Gastroesophageal sphincter (tissue), 3 donors: ENCODE measurements around the gene RBM25.

Experiments
- POLR2AphosphoS5 ChIP-seq: sonication (generic); formaldehyde crosslinking; IDR thresholded peaks from one replicate; pipeline ENCODE4 v1.6.1; 2017; ENCODE audit warnings: antibody characterized with exemption
- TF ChIP-seq, protein P1 (sequence below), 4 experiments: fragments of 200-600 bp in 2 of 4; fragments of 450-650 bp in 2 of 4; sonication (generic) in 1 of 4; IDR thresholded peaks; one replicate each; pipeline ENCODE4 v1.5.1; 2017 to 2019; ENCODE audit warnings: antibody characterized with exemption in 4 of 4, mild to moderate bottlenecking in 2 of 4, moderate library complexity in 2 of 4

DNA sequence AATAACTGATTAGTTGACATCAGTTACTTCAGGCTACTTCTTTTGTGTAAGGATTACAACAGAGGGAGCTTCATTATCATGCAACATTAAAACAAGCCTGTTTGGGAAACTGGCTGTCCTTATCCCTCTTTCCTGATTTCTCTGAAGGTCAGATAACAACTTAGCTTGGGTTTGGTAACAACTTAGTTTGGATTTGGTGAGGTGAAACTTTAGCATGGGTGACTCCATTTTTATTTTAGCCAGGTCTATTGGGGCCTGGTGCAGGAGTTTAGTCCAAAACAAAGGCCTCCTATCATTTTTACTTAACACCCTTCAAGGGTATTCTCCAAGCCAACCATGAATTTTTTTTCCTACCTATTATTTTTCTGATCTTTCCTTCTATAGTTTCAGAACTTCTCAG, 30.4 kb upstream of the RBM25 start:
- TF ChIP-seq, protein P1, sequence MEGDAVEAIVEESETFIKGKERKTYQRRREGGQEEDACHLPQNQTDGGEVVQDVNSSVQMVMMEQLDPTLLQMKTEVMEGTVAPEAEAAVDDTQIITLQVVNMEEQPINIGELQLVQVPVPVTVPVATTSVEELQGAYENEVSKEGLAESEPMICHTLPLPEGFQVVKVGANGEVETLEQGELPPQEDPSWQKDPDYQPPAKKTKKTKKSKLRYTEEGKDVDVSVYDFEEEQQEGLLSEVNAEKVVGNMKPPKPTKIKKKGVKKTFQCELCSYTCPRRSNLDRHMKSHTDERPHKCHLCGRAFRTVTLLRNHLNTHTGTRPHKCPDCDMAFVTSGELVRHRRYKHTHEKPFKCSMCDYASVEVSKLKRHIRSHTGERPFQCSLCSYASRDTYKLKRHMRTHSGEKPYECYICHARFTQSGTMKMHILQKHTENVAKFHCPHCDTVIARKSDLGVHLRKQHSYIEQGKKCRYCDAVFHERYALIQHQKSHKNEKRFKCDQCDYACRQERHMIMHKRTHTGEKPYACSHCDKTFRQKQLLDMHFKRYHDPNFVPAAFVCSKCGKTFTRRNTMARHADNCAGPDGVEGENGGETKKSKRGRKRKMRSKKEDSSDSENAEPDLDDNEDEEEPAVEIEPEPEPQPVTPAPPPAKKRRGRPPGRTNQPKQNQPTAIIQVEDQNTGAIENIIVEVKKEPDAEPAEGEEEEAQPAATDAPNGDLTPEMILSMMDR (IDR thresholded peaks at IDR 0.05), result no peak
- TF ChIP-seq POLR2AphosphoS5, result no peak
